MM.1S (cell line): ENCODE data around the gene THRB.

Experiments used
- DNase-seq: peaks from one replicate; pipeline ENCODE4 v3.0.0-alpha.2; 2015
- H2AFZ ChIP-seq: fragments of 300-600 bp; sonication (generic); 2 replicates; pipeline ENCODE4 v1.6.0; 2016; ENCODE audit warnings: antibody characterized with exemption, low read length
- H3F3A ChIP-seq: fragments of 300-600 bp; sonication (generic); 2 replicates; pipeline ENCODE4 v1.6.1; 2016; ENCODE audit warnings: mild to moderate bottlenecking, antibody characterized with exemption, low read length, moderate library complexity, mixed read lengths; ENCODE audit not compliant: insufficient read depth
- H3K27ac ChIP-seq: fragments of 300-600 bp; sonication (generic); 2 replicates; pipeline ENCODE4 v1.5.1; 2016; ENCODE audit warnings: mild to moderate bottlenecking, low read length
- H3K27me3 ChIP-seq: fragments of 300-600 bp; sonication (generic); replicated peaks from 2 replicates; pipeline ENCODE4 v1.6.0; 2016; ENCODE audit warnings: low read length; ENCODE audit not compliant: insufficient read depth
- H3K36me3 ChIP-seq: fragments of 300-600 bp; sonication (generic); replicated peaks from 2 replicates; pipeline ENCODE4 v1.6.1; 2016; ENCODE audit warnings: mild to moderate bottlenecking, low read length, mixed read lengths; ENCODE audit not compliant: insufficient read depth
- H3K4me1 ChIP-seq: fragments of 300-600 bp; sonication (generic); 2 replicates; pipeline ENCODE4 v1.6.1; 2016; ENCODE audit warnings: low read length, mixed read lengths
- H3K4me2 ChIP-seq: fragments of 300-600 bp; sonication (generic); 2 replicates; pipeline ENCODE4 v1.6.0; 2016; ENCODE audit warnings: low read depth, low read length
- H3K4me3 ChIP-seq: fragments of 300-600 bp; sonication (generic); 2 replicates; pipeline ENCODE4 v1.5.1; 2016; ENCODE audit warnings: low read length, mixed read lengths
- H3K79me2 ChIP-seq: fragments of 300-600 bp; sonication (generic); 2 replicates; pipeline ENCODE4 v1.6.1; 2016; ENCODE audit warnings: mixed run types, low read length, mixed read lengths
- H3K9ac ChIP-seq: fragments of 300-600 bp; sonication (generic); 2 replicates; pipeline ENCODE4 v1.6.1; 2016; ENCODE audit warnings: low read length, mixed read lengths
- H3K9me2 ChIP-seq: fragments of 300-600 bp; sonication (generic); replicated peaks from 2 replicates; pipeline ENCODE4 v1.6.1; 2016; ENCODE audit warnings: mild to moderate bottlenecking, low read length, mixed read lengths; ENCODE audit not compliant: insufficient read depth
- H3K9me3 ChIP-seq: fragments of 300-600 bp; sonication (generic); replicated peaks from 2 replicates; pipeline ENCODE4 v1.6.1; 2016; ENCODE audit warnings: mild to moderate bottlenecking, low read length, mixed read lengths; ENCODE audit not compliant: insufficient read depth
- H4K20me1 ChIP-seq: fragments of 300-600 bp; sonication (generic); 2 replicates; pipeline ENCODE4 v1.6.1; 2016; ENCODE audit warnings: mild to moderate bottlenecking, low read length, moderate library complexity, mixed read lengths; ENCODE audit not compliant: insufficient read depth
- CTCF ChIP-seq: fragments of 300-600 bp; sonication (generic); IDR thresholded peaks from 2 replicates; pipeline ENCODE4 v1.5.1; 2016; ENCODE audit warnings: antibody characterized with exemption, low read length, mixed read lengths
- EZH2 ChIP-seq: fragments of 300-600 bp; sonication (generic); optimal IDR thresholded peaks from 2 replicates; pipeline ENCODE3; 2017; ENCODE audit warnings: low read depth, mild to moderate bottlenecking, antibody characterized with exemption, low read length, mixed read lengths
- EZH2phosphoT487 ChIP-seq: fragments of 300-600 bp; sonication (generic); IDR thresholded peaks from 2 replicates; pipeline ENCODE4 v1.6.1; 2018; ENCODE audit warnings: antibody characterized with exemption, low read length

The THRB gene

GRCh38 chr3:24367664-24368264 is 126.9 kb downstream of the THRB start:
- no peak overlapping the region for H2AFZ ChIP-seq
- H3K27ac ChIP-seq = no peak overlapping the region
- H3K79me2 ChIP-seq = no peaks in the 10 kb centered on the region
- no peaks in the 10 kb centered on the region for H3K36me3 ChIP-seq
- DNase-seq = no peak
- H3K4me3 ChIP-seq = no peak overlapping the region
- H3K27me3 ChIP-seq = no peaks in the 10 kb centered on the region
- H4K20me1 ChIP-seq = no peaks in the 10 kb centered on the region
- no peak for TF ChIP-seq EZH2phosphoT487
- TF ChIP-seq CTCF = no peak
- TF ChIP-seq EZH2 = no peak
- no peaks in the 10 kb centered on the region for H3K4me1 ChIP-seq
- no peak overlapping the region for H3K4me2 ChIP-seq
- H3K9ac ChIP-seq = no peak overlapping the region
- H3F3A ChIP-seq = no peaks in the 10 kb centered on the region
- no peaks in the 10 kb centered on the region for H3K9me3 ChIP-seq
- no peaks in the 10 kb centered on the region for H3K9me2 ChIP-seq

DNA sequence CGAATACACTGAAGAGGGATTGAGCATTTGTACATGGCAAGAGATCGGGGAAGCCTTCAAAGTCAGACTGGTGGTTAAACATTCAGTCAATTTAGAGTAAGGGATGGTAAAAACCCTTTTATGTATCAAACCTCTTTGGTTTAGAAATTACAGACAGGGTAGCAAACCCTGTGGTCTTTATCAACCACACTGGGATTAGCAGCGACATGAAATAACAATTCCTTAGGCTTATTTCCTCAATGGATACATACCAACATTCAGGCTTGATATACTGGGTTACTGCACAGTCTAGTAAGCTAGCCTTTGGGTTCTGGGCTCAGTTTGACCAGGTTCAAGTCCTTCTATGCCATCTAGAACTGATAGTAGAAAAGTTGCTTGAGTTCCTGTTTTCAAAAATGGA is 127.4 kb downstream of the THRB start:
- Histone ChIP-seq H3K27me3 (no peaks in the 10 kb centered on the region), H3F3A (no peaks in the 10 kb centered on the region), H3K79me2 (no peaks in the 10 kb centered on the region), H3K4me3 (no peak overlapping the region), H3K4me2 (no peak overlapping the region), H3K36me3 (no peaks in the 10 kb centered on the region), H2AFZ (no peak overlapping the region), H3K9ac (no peak overlapping the region), H3K4me1 (no peaks in the 10 kb centered on the region), H3K9me3 (no peaks in the 10 kb centered on the region), H4K20me1 (no peaks in the 10 kb centered on the region), H3K27ac (no peak overlapping the region), H3K9me2 (no peaks in the 10 kb centered on the region)
- TF ChIP-seq CTCF = no peak
- TF ChIP-seq EZH2 = no peak
- TF ChIP-seq EZH2phosphoT487 = no peak
- DNase-seq = no peak

DNA sequence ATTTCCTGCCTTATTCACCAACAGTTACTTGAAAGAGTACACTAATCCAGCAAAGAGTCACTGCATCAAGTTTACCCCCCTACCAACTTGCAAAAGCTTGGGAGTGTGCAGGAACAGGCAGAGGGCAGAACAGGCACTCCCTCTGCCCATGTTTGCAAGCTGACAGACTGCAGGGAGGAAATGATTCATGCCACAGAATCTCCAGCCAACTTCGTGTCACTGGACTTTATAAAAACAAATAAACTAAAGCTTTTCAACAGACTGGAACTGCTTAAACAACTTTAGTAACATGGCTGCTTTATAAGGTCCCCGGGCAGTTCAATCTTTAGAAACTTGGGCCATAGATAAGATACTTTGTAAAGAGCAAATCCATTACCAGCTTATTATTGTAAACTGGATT is 129.5 kb downstream of the THRB start:
- H2AFZ ChIP-seq = no peak overlapping the region

More for the DNA sequence above, 129.5 kb downstream of the THRB start:
- no peak overlapping the region for H3K4me3 ChIP-seq
- no peaks in the 10 kb centered on the region for H3K36me3 ChIP-seq
- H3K4me1 ChIP-seq = no peaks in the 10 kb centered on the region
- H3F3A ChIP-seq = no peaks in the 10 kb centered on the region
- H3K9ac ChIP-seq = no peak overlapping the region
- H3K27ac ChIP-seq = no peak overlapping the region
- no peak for DNase-seq
- no peaks in the 10 kb centered on the region for H3K27me3 ChIP-seq
- H4K20me1 ChIP-seq = no peaks in the 10 kb centered on the region
- H3K4me2 ChIP-seq = no peak overlapping the region
- H3K79me2 ChIP-seq = no peaks in the 10 kb centered on the region
- no peak for TF ChIP-seq CTCF
- no peak for TF ChIP-seq EZH2
- TF ChIP-seq EZH2phosphoT487 = no peak
- no peaks in the 10 kb centered on the region for H3K9me2 ChIP-seq
- H3K9me3 ChIP-seq = no peaks in the 10 kb centered on the region
